ENCODE measurements around the gene TECPR2.

Gene TECPR2

DNA sequence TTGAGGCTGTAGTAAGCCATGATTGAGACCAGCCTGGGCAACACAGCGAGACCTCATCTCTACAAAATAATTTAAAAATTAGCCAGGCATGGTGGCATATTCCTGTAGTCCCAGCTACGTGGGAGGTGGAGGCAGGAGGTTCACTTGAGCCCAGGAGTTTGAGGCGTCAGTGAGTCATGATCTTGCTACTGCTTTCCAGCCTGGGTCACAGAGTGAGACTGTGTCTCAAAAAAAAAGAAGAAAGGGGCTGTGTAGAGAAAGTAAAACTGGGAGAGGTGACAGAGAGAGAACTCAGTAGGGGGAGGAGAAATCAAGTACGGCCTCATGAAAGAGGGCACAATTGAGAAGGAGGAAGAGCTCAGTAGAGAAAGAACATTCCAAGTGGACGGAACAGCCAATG, 12.4 kb downstream of the TECPR2 start:
- DNase-seq: no peak

DNA sequence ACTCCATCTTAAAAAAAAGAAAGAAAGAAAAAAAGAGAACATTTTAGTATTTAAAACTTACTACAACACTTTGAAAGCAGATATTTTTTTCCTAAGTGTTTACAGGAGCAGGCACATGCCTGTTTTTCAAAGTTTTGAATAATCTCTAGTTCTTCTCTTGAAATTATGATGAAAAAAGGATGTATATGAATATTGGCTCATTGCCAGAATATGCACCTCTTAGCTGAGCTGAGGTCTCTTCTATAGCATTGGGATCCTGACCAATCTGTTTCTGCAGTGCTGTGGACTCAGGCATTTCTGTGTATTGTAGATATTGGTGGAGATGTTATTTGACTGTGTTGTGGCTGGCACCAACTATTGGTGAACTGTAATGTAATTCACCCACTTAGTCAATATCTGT, 15.0 kb downstream of the TECPR2 start:
- no peak for DNase-seq

- DNase-seq: no peak
Observed at GRCh38 chr14:102378830-102379229, 16.1 kb downstream of the TECPR2 start.

GRCh38 chr14:102387086-102387485, 24.3 kb downstream of the TECPR2 start:
- no peak for DNase-seq

GRCh38 chr14:102389246-102389645, 26.5 kb downstream of the TECPR2 start:
- no peak for DNase-seq

GRCh38 chr14:102390064-102390855, 27.5 kb downstream of the TECPR2 start:
- no peak for DNase-seq

GRCh38 chr14:102392506-102392905, 29.8 kb downstream of the TECPR2 start:
- DNase-seq: no peak

DNA sequence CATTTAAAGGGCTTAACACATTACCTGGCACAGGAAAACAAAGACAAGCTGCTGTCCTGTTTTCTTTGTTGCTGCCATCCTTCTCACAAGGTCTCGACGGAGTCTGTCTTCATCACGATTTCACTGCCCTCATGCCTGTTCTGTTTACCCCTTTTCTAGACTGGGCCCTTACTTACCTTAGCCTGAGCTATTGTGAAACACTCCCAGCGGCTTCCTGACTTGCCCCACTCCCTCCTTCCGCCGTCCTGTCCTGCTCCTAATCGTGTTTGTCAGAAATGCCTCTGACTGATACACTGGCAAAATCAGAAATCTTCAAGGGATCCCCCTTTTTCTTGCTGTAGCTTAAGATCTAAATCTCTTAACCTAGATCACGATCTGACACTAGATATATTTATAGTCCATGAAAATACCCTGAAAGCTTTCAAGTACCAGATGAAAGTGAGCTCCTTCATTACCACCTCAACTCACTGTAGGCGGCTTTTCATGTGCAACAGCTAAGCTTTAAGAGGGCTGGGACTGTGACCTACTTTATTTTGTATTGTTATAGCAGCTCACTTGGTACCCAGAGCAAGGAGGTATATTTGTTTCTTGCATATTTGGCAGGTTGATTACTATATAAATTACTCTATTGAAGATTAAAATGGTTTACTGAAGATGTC, 32.1 kb downstream of the TECPR2 start:
- no peak for DNase-seq

DNA sequence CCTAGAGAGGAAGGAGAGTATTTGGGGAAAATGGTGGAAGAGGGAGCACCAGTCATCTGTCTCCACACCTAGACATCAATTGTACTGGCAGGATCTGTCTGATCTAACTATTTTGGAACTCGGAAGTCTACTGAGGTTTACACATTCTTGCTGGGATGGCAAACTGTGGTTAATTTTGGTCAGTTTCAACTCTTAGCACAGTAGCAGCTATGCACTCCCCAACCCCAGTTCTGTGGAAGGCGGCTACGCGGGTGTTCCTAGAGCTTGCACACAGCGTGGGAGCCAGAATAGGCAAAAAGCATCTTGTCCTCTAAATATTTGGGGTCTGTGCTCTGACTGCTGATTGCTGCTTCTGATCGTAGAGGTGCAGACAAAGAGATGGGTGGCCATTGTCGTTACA, 33.8 kb downstream of the TECPR2 start:
- DNase-seq: no peak

- no peak for DNase-seq
Observed at GRCh38 chr14:102403028-102403427, 40.3 kb downstream of the TECPR2 start.

DNA sequence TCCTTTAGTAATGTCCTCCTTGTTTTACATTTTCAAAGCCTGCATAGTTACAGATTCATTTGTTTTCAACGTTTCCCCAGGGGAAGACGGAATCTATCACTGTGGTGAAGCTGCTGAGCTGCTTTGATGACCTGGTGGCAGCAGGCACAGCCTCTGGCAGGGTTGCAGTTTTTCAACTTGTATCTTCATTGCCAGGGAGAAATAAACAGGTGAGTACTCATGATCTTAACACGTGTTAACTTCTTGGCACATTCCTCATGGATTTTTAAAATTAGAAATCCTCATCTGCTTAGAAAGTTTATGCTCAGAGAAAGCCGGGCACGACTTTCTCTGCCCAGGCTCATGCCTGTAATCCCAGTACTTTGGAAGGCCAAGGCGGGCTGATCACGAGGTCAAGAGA, 44.5 kb downstream of the TECPR2 start:
- DNase-seq: no peak

GRCh38 chr14:102408724-102409123, 46.0 kb downstream of the TECPR2 start:
- no peak for DNase-seq

- DNase-seq: no peak
Observed at GRCh38 chr14:102415671-102416070, 52.9 kb downstream of the TECPR2 start.

DNA sequence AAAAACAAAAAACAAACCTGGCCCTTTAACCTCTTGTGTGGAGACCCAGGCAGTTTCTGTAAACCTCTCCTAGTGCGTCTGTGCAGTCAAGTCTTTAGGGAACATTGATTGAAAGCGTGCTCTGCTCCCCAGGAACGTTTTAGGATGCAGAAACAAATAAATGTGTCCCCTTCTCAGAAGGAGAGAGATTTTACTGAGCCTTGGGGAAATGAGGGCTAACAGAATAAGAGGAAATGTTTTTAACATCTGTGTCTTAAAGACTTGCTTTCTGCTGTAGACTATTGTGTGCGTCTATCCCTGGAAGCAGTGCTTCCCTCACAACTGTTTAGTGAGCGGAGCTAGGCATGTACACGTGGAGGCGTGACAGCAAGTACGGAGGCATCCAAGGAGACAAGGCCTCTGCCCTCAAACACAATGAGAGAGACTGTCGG, 54.3 kb downstream of the TECPR2 start:
- DNase-seq: no peak

- DNase-seq: no peak
Observed at GRCh38 chr14:102417646-102418045, 54.9 kb downstream of the TECPR2 start.

GRCh38 chr14:102418169-102418852, 55.6 kb downstream of the TECPR2 start:
- no peak for DNase-seq

DNA sequence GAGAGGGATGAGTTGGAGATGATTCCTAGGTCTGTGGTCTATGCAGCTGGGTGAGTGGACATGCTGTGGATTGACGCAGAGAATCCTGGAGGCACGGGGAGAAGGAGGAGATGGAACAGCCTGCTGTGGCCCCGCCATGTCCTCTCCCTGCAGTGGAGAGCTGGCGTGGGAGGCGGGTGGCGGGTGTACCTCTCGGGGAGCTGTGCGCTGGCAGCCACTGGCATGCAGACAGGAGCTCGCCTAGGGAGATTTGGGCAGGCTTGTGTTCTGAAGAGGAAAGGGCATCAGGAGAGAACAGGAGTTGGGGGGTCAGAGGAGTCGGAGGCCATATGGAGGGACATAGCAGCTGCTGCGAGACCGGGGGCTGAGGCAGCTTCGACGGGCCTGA, 56.1 kb downstream of the TECPR2 start:
- DNase-seq: no peak

GRCh38 chr14:102419276-102419675, 56.5 kb downstream of the TECPR2 start:
- DNase-seq: no peak

- DNase-seq: no peak
Observed at GRCh38 chr14:102419716-102420115, 57.0 kb downstream of the TECPR2 start.

- DNase-seq: no peak
Observed at GRCh38 chr14:102421411-102422057, 58.8 kb downstream of the TECPR2 start.

GRCh38 chr14:102424520-102424919, 61.8 kb downstream of the TECPR2 start:
- no peak for DNase-seq

- no peak for DNase-seq
Observed at GRCh38 chr14:102424923-102425322, 62.2 kb downstream of the TECPR2 start.

DNA sequence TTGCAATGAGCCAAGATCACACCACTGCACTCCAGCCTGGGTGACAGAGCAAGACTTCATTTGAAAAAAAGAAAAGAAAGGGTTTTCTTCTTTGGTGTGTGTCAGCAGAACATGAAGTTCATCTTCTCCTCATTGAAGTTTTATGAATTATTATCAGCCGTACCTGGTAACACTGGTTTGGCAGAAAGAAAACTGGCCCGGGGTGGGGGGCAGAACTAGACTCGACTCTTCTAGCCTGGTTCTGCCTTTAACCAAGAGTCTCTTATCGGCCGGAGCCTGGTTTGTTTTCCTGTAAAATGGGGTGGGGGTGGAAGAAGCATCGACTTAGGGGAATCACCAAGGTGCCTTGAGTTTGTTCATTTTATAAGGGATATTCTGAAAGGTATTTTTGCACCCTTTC, 64.1 kb downstream of the TECPR2 start:
- no peak for DNase-seq

GRCh38 chr14:102427642-102428041, 64.9 kb downstream of the TECPR2 start:
- DNase-seq: no peak
